ENCODE data around the gene CDC42EP4.

CDC42EP4 gene

DNA sequence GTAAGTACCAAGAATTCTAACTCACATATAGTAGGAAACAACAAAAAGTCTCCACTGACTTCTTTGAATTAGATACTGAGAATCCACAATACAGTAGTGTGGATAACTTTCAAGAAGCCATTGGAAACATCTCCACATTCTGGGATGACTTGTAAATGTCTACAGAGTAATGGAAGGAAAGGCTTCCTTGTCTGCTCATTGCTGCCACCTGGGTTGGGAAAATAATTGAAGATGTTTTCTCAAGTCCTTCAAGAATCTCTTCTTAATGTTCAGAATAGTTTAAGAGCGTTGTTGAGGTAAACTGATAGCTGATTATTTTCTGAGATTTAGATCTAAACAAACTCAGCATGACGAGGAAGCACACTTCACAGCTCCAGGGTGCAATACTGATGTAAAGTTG, 64.1 kb downstream of the CDC42EP4 start:
- no peak for DNase-seq

DNA sequence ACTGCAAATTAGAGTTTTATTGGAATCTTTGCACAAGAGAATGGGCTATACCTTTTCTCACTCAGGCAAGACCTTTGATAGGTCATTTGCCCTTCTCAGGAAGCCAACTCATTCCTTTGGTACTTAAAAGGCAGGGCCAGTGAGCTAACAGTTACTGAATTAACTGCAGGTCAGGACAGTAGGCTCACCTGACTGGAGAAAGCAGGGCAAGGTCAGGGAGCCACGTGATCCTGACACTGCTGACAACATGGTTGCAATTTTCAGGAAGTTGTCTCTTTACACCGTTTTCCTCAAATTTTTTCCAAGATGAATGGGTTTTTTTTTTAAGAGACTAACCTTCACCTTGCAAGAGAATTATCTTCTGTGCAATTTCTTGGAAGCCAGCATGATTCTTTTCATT, 71.2 kb downstream of the CDC42EP4 start:
- DNase-seq = no peak

DNA sequence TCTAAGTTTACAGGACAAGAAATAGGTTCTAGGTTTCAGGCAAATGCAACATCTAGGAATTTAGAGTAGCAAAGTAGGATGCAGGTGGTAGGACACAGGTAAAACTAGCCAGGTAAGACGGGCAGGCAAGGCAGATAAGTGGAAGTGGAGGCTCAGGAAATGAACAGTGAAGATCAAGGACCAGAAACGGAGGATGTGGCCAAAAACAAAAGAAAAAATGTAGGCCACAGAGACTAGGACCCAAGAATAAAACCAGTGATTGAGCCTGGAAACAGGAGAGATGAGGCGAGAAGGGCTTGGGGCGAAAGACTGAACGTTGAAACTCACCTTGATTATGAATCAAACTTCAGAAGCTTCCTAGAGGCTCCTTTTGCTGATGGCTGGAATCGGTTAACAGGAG, 74.1 kb downstream of the CDC42EP4 start:
- no peak for DNase-seq

DNA sequence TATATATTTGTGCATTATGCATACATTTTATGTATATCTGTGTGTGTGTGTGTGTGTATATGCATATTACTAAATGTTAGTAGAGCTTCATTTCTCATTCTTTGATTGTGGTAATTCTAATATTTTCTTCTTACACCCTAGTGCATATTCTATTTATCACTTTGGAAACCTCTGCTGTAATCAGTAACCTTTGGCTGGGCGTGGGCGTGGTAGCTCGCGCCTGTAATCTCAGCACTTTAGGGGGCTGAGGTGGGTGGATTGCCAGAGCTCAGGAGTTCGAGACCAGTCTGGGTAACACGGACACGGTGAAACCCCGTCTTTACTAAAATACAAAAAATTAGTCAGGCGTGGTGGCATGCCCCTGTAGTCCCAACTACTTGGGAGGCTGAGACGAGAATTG, 77.1 kb downstream of the CDC42EP4 start:
- DNase-seq = no peak

Data from activated gamma-delta T cell treated with Interleukin-2 at 50 U/mL for 16 hours (primary cell).